NOMO-1 (cell line): ENCODE measurements around the gene SAMM50.

Source experiments
- DNase-seq, 2 experiments: peaks; one replicate each; lab custom pipeline; 2025; ENCODE audit not compliant: unreplicated experiment in 2 of 2; lab: John Stamatoyannopoulos, UW

SAMM50 gene

GRCh38 chr22:44026630-44027511 lies 71.6 kb downstream of the SAMM50 start:
- peak; percentile 79 to 88 for DNase-seq

- no peak for DNase-seq
These were observed 72.8 kb downstream of the SAMM50 start for GRCh38 chr22:44028091-44028490.

DNA sequence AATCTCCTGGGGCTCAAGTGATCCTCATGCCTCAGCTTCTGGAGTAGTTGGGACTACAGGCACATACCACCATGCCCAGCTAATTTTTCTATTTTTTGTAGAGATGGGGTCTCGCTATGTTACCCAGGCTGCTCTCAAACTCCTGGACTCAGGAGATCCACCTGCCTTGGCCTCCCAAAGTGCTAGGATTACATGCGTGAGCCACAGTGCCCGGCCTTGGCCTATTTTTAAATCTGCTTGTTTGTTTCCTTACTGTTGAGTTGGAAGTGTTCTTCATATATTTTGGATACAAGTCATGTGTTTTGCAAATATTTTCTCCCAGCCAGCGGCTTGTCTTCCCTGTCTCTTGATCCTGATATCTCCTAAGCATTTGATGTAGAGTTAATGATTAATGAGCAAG lies 73.8 kb downstream of the SAMM50 start:
- DNase-seq: no peak

DNA sequence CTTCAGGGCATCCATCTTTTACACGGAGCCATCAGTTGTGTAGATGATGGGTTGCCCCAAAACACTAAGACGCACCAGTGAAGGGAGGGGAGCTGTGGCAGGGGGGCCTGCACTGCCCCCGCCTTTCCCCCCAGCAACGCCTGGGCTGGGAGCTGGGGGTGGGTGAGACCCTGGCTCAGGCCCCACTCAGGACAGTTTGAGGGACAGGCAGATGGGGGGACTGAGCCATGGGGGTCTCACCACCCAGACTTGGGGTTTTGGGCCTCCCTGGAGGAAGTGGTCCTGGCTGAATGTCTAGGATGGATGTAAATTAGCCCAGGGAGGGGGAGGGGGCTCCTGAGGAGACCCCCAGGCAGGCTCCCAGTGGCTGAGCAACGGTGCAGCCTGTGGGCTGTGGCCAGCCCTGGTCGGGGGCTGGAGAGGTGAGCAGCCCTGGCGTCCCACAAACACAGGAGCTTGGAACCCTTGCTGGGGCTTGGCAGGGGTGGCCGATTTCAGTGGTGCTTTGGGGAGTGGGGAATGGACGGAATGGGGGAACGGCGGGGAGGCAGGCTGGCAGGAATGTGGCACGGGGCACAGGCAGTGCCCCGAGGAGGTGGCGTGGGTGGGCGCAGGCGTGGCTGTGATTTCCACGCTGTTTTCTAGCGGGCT lies 74.9 kb downstream of the SAMM50 start:
- DNase-seq: no peak

GRCh38 chr22:44030702-44031082 lies 75.5 kb downstream of the SAMM50 start:
- DNase-seq: no peak

DNA sequence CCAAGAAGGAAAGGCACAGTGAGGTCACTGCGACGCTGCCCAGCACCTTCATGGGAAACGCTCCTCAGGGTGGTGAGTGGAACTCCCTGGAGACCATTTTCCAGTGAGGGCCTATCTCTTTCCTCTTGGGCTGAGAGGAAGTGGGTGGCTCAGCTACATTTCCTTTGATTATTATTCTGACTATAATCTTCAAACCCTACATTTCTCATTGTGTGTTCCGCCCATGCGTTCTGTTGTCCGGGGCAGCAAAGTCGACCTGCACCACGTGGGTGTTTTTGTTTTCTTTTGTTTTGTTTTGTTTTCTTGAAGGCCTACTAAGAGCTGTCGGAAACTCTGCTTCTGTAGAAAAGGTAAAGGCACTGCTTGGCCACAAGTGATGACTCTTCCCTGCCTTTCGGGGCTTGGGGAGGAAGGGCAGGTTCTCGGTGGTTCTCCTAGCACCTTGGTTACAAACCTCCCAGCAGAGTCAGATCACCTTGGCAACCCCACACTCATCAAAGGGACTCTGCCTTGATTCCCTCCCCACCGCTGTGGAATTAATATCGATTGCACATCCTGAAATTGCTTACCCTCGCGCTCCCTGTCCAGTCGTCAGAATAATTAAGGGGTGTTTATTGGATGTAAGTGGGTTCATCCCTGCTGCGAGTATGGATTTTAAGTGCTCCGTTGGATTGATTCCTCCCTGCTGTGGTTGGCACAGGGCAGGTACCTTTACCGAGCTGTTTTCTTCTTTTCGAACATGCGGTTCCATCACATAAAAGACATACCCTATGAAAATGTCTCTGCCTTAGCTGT lies 76.1 kb downstream of the SAMM50 start:
- DNase-seq: no peak

DNA sequence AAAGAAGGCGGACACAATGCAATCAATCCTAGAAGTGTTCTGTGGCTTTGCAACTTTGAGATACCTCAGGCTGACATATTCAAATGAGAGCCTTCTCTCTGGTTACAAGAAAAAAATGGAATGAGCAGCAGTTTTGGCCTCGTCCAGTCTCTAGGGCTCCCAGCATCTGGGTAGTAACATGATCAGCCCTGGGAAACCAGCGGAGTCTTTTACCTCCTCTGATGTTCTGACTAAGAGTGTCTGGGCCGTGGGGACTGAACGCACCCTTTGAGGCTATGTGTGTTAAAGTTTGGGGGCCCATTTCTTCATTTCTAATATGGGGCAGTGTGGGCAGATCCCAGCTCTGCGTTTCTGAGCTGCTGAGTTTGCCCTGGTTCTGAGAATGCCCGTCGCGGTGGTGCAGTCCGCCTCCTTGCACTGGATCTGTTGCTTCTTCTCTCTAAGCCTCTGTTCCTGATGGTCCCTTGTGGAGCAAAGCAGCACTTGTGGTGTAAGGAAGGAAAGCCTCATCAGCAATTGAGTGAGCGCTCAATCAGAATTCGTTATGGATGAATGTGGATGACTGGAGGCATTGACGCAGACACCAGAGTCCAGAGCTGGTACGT lies 77.0 kb downstream of the SAMM50 start:
- no peak for DNase-seq

- DNase-seq: no peak
These were observed 78.0 kb downstream of the SAMM50 start for GRCh38 chr22:44033287-44033686.

GRCh38 chr22:44033694-44034093 lies 78.5 kb downstream of the SAMM50 start:
- DNase-seq: no peak

- no peak for DNase-seq
These were observed 82.5 kb downstream of the SAMM50 start for GRCh38 chr22:44037519-44038375.

GRCh38 chr22:44039566-44040171 lies 84.4 kb downstream of the SAMM50 start:
- DNase-seq: no peak

GRCh38 chr22:44042249-44043218 lies 87.3 kb downstream of the SAMM50 start:
- DNase-seq: no peak

- DNase-seq: no peak
These were observed 89.9 kb downstream of the SAMM50 start for GRCh38 chr22:44045145-44045544.
